GM23338 (cell line): ENCODE measurements around the gene KCTD17. TPM values are rescaled to one million over a fixed set of nuclear protein-coding genes. Genes with fewer than 3 reads are reported as not detected.

Source experiments
- ATAC-seq: fragments of 200-7000 bp; cut with Tn5 transposase; 3 replicates; pipeline ENCODE4 v1.9.1; 2020
- DNase-seq: peaks from one replicate; pipeline ENCODE4 v3.0.0-alpha.2; 2015; ENCODE audit warnings: low spot score
- H2AFZ ChIP-seq: fragments of 200-600 bp; sonication (generic); 2 replicates; pipeline ENCODE4 v1.8.0; 2016; ENCODE audit warnings: antibody characterized with exemption, mild to moderate bottlenecking, moderate library complexity
- H3F3A ChIP-seq: fragments of 200-600 bp; sonication (generic); replicated peaks from 2 replicates; pipeline ENCODE4 v1.8.0; 2017; ENCODE audit warnings: antibody characterized with exemption, mixed run types, low read depth
- H3K27ac ChIP-seq: fragments of 200-600 bp; sonication (generic); 2 replicates; pipeline ENCODE4 v1.6.1; 2016; ENCODE audit warnings: low read depth
- H3K27me3 ChIP-seq: fragments of 200-600 bp; sonication (generic); 2 replicates; pipeline ENCODE4 v1.8.0; 2016; ENCODE audit warnings: mild to moderate bottlenecking, mixed run types, moderate library complexity; ENCODE audit not compliant: insufficient read depth
- H3K36me3 ChIP-seq: fragments of 200-600 bp; sonication (generic); 2 replicates; pipeline ENCODE4 v1.8.0; 2016; ENCODE audit warnings: mild to moderate bottlenecking; ENCODE audit not compliant: insufficient read depth
- H3K4me1 ChIP-seq: fragments of 200-600 bp; sonication (generic); 2 replicates; pipeline ENCODE4 v1.8.0; 2016; ENCODE audit warnings: mild to moderate bottlenecking, moderate library complexity; ENCODE audit not compliant: insufficient read depth
- H3K4me2 ChIP-seq: fragments of 200-600 bp; sonication (generic); 2 replicates; pipeline ENCODE4 v1.7.1; 2017; ENCODE audit warnings: mixed run types
- H3K4me3 ChIP-seq: fragments of 200-600 bp; sonication (generic); 2 replicates; pipeline ENCODE4 v1.6.1; 2016; ENCODE audit warnings: mixed run types
- H3K79me2 ChIP-seq: fragments of 200-600 bp; sonication (generic); replicated peaks from 2 replicates; pipeline ENCODE4 v1.8.0; 2017; ENCODE audit warnings: mild to moderate bottlenecking; ENCODE audit not compliant: insufficient read depth
- H3K9me2 ChIP-seq: fragments of 200-600 bp; sonication (generic); 2 replicates; pipeline ENCODE4 v1.8.0; 2017; ENCODE audit not compliant: insufficient read depth
- H4K20me1 ChIP-seq: fragments of 200-600 bp; sonication (generic); replicated peaks from 2 replicates; pipeline ENCODE4 v1.8.0; 2017; ENCODE audit warnings: mild to moderate bottlenecking; ENCODE audit not compliant: insufficient read depth
- H3K27ac Mint-ChIP-seq: 2 replicates; pipeline ENCODE4 v1.8.0; 2020; ENCODE audit warnings: inconsistent platforms, mild to moderate bottlenecking, moderate library complexity, mixed read lengths
- H3K27me3 Mint-ChIP-seq: 3 replicates; pipeline ENCODE4 v1.8.0; 2022; ENCODE audit warnings: low read depth, mild to moderate bottlenecking, moderate library complexity, mixed read lengths, inconsistent platforms; ENCODE audit not compliant: insufficient read depth, poor library complexity
- H3K36me3 Mint-ChIP-seq: 3 replicates; pipeline ENCODE4 v1.8.0; 2021; ENCODE audit warnings: low read depth, mild to moderate bottlenecking, inconsistent platforms, moderate library complexity, mixed read lengths
- H3K4me1 Mint-ChIP-seq: 3 replicates; pipeline ENCODE4 v1.8.0; 2020; ENCODE audit warnings: mild to moderate bottlenecking, inconsistent platforms, mixed read lengths
- H3K4me3 Mint-ChIP-seq: 3 replicates; pipeline ENCODE4 v1.8.0; 2021; ENCODE audit warnings: moderate library complexity, mild to moderate bottlenecking, inconsistent platforms, mixed read lengths
- H3K9me3 Mint-ChIP-seq: 3 replicates; pipeline ENCODE4 v1.8.0; 2020; ENCODE audit warnings: moderate library complexity, mild to moderate bottlenecking, inconsistent platforms, mixed read lengths
- CREB1 ChIP-seq: fragments of 250-450 bp; sonication (Bioruptor Pico); IDR thresholded peaks from 2 replicates; pipeline ENCODE4 v1.5.0; 2020; ENCODE audit warnings: low read depth, mild to moderate bottlenecking, moderate library complexity
- CTCF ChIP-seq, 2 experiments: fragments of 200-600 bp in 1 of 2; sonication (generic) in 1 of 2; conservative IDR thresholded peaks; 2 replicates each; pipeline versions ENCODE4 v1.5.1 to v1.6.1; 2016 to 2017; ENCODE audit warnings: antibody characterized with exemption in 2 of 2, low read depth in 2 of 2, mild to moderate bottlenecking in 2 of 2, moderate library complexity in 1 of 2
- EZH2 ChIP-seq: fragments of 200-600 bp; sonication (generic); IDR thresholded peaks from one replicate; pipeline ENCODE4 v1.8.0; 2017; ENCODE audit warnings: antibody characterized with exemption, mild to moderate bottlenecking, low read depth; ENCODE audit not compliant: unreplicated experiment
- EZH2phosphoT487 ChIP-seq: fragments of 200-600 bp; sonication (generic); IDR thresholded peaks from one replicate; pipeline ENCODE4 v1.8.1; 2018; ENCODE audit warnings: antibody characterized with exemption; ENCODE audit not compliant: unreplicated experiment
- JUNB ChIP-seq: IDR thresholded peaks from one replicate; pipeline ENCODE4 v1.6.1; 2016; ENCODE audit warnings: antibody characterized with exemption; ENCODE audit not compliant: unreplicated experiment
- NANOG ChIP-seq: IDR thresholded peaks from 2 replicates; pipeline ENCODE4 v1.6.1; 2016; ENCODE audit warnings: antibody characterized with exemption, borderline replicate concordance
- POLR2AphosphoS5 ChIP-seq: IDR thresholded peaks from 2 replicates; pipeline ENCODE4 v1.6.1; 2016; ENCODE audit warnings: antibody characterized with exemption, low read depth
- STAT1 ChIP-seq: IDR thresholded peaks from one replicate; pipeline ENCODE4 v1.6.1; 2016; ENCODE audit warnings: antibody characterized with exemption; ENCODE audit not compliant: unreplicated experiment
- ZNF114 ChIP-seq: fragments of 250-450 bp; sonication (Bioruptor Pico); IDR thresholded peaks from 2 replicates; pipeline ENCODE4 v1.5.0; 2020; ENCODE audit warnings: mild to moderate bottlenecking, moderate library complexity
- ZNF331 ChIP-seq: fragments of 250-450 bp; sonication (Bioruptor Pico); IDR thresholded peaks from 2 replicates; pipeline ENCODE4 v1.5.0; 2020; ENCODE audit warnings: low read depth, mild to moderate bottlenecking, moderate library complexity
- polyA plus RNA-seq: library from polyadenylated mRNA; unstranded; fragments of >200 nt; fragmentation: Nextera tagmentation; extraction: Ambion mirVana; gene quantifications from 2 replicates; pipeline ENCODE4 v1.2.1, GENCODE V29; 2016
- total RNA-seq: library from RNA; depleted of rRNA; stranded (reverse); fragments of >200 nt; shearing (Covaris generic); gene quantifications from 2 replicates; pipeline ENCODE4 v1.2.3, GENCODE V29; 2014
- TF ChIP-seq, protein P1 (sequence below): fragments of 250-450 bp; sonication (Bioruptor Pico); IDR thresholded peaks from 2 replicates; pipeline ENCODE4 v1.5.0; 2020; ENCODE audit warnings: mild to moderate bottlenecking, moderate library complexity
- TF ChIP-seq, protein P2 (sequence below): IDR thresholded peaks from 2 replicates; pipeline ENCODE4 v1.6.1; 2016; ENCODE audit warnings: antibody characterized with exemption
- TF ChIP-seq, protein P3 (sequence below): IDR thresholded peaks from one replicate; pipeline ENCODE4 v1.6.1; 2018; ENCODE audit warnings: antibody characterized with exemption; ENCODE audit not compliant: unreplicated experiment

The KCTD17 gene
- total and polyA plus RNA-seq, 2 experiments from 2014 or later: 25.1 to 35.0 TPM

- Histone ChIP-seq H4K20me1 (no peaks in the 10 kb centered on the region), H3K9me2 (no peaks in the 10 kb centered on the region), H3K4me2 (no peak overlapping the region), H3K79me2 (no peaks in the 10 kb centered on the region), H3K36me3 (no peaks in the 10 kb centered on the region), H3K27me3 (no peaks in the 10 kb centered on the region), H3K4me3 (no peak overlapping the region), H3K27ac (no peak overlapping the region), H3F3A (no peaks in the 10 kb centered on the region), H2AFZ (no peak overlapping the region), H3K4me1 (no peaks in the 10 kb centered on the region)
- Mint-ChIP-seq H3K4me1 (peaks cover 18% of the 10 kb centered on the region), H3K36me3 (no peaks in the 10 kb centered on the region), H3K27ac (no peak overlapping the region), H3K4me3 (no peak overlapping the region), H3K9me3 (no peaks in the 10 kb centered on the region), H3K27me3 (peaks cover 8% of the 10 kb centered on the region)
- DNase-seq: no peak
- ATAC-seq: no peak
- TF ChIP-seq, protein P1, sequence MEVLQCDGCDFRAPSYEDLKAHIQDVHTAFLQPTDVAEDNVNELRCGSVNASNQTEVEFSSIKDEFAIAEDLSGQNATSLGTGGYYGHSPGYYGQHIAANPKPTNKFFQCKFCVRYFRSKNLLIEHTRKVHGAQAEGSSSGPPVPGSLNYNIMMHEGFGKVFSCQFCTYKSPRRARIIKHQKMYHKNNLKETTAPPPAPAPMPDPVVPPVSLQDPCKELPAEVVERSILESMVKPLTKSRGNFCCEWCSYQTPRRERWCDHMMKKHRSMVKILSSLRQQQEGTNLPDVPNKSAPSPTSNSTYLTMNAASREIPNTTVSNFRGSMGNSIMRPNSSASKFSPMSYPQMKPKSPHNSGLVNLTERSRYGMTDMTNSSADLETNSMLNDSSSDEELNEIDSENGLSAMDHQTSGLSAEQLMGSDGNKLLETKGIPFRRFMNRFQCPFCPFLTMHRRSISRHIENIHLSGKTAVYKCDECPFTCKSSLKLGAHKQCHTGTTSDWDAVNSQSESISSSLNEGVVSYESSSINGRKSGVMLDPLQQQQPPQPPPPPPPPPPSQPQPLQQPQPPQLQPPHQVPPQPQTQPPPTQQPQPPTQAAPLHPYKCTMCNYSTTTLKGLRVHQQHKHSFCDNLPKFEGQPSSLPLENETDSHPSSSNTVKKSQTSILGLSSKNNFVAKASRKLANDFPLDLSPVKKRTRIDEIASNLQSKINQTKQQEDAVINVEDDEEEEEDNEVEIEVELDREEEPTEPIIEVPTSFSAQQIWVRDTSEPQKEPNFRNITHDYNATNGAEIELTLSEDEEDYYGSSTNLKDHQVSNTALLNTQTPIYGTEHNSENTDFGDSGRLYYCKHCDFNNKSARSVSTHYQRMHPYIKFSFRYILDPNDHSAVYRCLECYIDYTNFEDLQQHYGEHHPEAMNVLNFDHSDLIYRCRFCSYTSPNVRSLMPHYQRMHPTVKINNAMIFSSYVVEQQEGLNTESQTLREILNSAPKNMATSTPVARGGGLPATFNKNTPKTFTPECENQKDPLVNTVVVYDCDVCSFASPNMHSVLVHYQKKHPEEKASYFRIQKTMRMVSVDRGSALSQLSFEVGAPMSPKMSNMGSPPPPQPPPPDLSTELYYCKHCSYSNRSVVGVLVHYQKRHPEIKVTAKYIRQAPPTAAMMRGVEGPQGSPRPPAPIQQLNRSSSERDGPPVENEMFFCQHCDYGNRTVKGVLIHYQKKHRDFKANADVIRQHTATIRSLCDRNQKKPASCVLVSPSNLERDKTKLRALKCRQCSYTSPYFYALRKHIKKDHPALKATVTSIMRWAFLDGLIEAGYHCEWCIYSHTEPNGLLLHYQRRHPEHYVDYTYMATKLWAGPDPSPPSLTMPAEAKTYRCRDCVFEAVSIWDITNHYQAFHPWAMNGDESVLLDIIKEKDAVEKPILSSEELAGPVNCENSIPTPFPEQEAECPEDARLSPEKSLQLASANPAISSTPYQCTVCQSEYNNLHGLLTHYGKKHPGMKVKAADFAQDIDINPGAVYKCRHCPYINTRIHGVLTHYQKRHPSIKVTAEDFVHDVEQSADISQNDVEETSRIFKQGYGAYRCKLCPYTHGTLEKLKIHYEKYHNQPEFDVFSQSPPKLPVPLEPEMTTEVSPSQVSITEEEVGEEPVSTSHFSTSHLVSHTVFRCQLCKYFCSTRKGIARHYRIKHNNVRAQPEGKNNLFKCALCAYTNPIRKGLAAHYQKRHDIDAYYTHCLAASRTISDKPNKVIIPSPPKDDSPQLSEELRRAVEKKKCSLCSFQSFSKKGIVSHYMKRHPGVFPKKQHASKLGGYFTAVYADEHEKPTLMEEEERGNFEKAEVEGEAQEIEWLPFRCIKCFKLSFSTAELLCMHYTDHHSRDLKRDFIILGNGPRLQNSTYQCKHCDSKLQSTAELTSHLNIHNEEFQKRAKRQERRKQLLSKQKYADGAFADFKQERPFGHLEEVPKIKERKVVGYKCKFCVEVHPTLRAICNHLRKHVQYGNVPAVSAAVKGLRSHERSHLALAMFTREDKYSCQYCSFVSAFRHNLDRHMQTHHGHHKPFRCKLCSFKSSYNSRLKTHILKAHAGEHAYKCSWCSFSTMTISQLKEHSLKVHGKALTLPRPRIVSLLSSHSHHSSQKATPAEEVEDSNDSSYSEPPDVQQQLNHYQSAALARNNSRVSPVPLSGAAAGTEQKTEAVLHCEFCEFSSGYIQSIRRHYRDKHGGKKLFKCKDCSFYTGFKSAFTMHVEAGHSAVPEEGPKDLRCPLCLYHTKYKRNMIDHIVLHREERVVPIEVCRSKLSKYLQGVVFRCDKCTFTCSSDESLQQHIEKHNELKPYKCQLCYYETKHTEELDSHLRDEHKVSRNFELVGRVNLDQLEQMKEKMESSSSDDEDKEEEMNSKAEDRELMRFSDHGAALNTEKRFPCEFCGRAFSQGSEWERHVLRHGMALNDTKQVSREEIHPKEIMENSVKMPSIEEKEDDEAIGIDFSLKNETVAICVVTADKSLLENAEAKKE: no peak
- TF ChIP-seq, protein P2, sequence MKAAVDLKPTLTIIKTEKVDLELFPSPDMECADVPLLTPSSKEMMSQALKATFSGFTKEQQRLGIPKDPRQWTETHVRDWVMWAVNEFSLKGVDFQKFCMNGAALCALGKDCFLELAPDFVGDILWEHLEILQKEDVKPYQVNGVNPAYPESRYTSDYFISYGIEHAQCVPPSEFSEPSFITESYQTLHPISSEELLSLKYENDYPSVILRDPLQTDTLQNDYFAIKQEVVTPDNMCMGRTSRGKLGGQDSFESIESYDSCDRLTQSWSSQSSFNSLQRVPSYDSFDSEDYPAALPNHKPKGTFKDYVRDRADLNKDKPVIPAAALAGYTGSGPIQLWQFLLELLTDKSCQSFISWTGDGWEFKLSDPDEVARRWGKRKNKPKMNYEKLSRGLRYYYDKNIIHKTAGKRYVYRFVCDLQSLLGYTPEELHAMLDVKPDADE: no peak
- TF ChIP-seq, protein P3, sequence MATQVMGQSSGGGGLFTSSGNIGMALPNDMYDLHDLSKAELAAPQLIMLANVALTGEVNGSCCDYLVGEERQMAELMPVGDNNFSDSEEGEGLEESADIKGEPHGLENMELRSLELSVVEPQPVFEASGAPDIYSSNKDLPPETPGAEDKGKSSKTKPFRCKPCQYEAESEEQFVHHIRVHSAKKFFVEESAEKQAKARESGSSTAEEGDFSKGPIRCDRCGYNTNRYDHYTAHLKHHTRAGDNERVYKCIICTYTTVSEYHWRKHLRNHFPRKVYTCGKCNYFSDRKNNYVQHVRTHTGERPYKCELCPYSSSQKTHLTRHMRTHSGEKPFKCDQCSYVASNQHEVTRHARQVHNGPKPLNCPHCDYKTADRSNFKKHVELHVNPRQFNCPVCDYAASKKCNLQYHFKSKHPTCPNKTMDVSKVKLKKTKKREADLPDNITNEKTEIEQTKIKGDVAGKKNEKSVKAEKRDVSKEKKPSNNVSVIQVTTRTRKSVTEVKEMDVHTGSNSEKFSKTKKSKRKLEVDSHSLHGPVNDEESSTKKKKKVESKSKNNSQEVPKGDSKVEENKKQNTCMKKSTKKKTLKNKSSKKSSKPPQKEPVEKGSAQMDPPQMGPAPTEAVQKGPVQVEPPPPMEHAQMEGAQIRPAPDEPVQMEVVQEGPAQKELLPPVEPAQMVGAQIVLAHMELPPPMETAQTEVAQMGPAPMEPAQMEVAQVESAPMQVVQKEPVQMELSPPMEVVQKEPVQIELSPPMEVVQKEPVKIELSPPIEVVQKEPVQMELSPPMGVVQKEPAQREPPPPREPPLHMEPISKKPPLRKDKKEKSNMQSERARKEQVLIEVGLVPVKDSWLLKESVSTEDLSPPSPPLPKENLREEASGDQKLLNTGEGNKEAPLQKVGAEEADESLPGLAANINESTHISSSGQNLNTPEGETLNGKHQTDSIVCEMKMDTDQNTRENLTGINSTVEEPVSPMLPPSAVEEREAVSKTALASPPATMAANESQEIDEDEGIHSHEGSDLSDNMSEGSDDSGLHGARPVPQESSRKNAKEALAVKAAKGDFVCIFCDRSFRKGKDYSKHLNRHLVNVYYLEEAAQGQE: no peak
- TF ChIP-seq CTCF (conservative IDR thresholded peaks at IDR 0.05; ENCODE audit: low read depth in 2 of 2) (no peak), JUNB (no peak), EZH2phosphoT487 (no peak), CREB1 (CRISPR knock-in tag) (no peak), NANOG (no peak), ZNF331 (CRISPR knock-in tag) (no peak), EZH2 (no peak), POLR2AphosphoS5 (no peak), ZNF114 (no peak), STAT1 (no peak)
Measured at GRCh38 chr22:37111156-37111717, 59.7 kb downstream of the KCTD17 start.
